ENCODE data around the gene HMCES. TPM values are rescaled to one million over a fixed set of nuclear protein-coding genes. Genes with fewer than 3 reads are reported as not detected.
"Not testable (repeated sequence)": the region's sequence is repeated elsewhere in the genome, so short reads cannot be mapped to it uniquely, and the experiment has no call there.

HMCES gene
- total RNA-seq, 1 donor = 29.4 TPM

- H3K4me3 ChIP-seq (ENCODE audit: low read depth, low read length) = no peak overlapping the region
- DNase-seq (ENCODE audit: low read depth) = no peak
- TF ChIP-seq CTCF (IDR thresholded peaks at IDR 0.05; ENCODE audit: insufficient read depth, low read depth, low read length) = no peak
These were observed 21.1 kb upstream of the HMCES start for GRCh38 chr3:129257609-129258008.

- no peak for TF ChIP-seq CTCF (IDR thresholded peaks at IDR 0.05; ENCODE audit: insufficient read depth, low read depth, low read length)
- no peak overlapping the region for H3K4me3 ChIP-seq (ENCODE audit: low read depth, low read length)
- no peak for DNase-seq (ENCODE audit: low read depth)
These were observed 18.8 kb upstream of the HMCES start for GRCh38 chr3:129259612-129260477.

- TF ChIP-seq CTCF (IDR thresholded peaks at IDR 0.05; ENCODE audit: insufficient read depth, low read depth, low read length) = no peak
- no peak for DNase-seq (ENCODE audit: low read depth)
- no peak overlapping the region for H3K4me3 ChIP-seq (ENCODE audit: low read depth, low read length)
These were observed 18.1 kb upstream of the HMCES start for GRCh38 chr3:129260606-129261005.

- no peak overlapping the region for H3K4me3 ChIP-seq (ENCODE audit: low read depth, low read length)
- no peak for TF ChIP-seq CTCF (IDR thresholded peaks at IDR 0.05; ENCODE audit: insufficient read depth, low read depth, low read length)
- DNase-seq (ENCODE audit: low read depth) = no peak
These were observed 16.8 kb upstream of the HMCES start for GRCh38 chr3:129261894-129262293.

- no peak overlapping the region for H3K4me3 ChIP-seq (ENCODE audit: low read depth, low read length)
- TF ChIP-seq CTCF (IDR thresholded peaks at IDR 0.05; ENCODE audit: insufficient read depth, low read depth, low read length) = no peak
- DNase-seq (ENCODE audit: low read depth) = no peak
These were observed 15.3 kb upstream of the HMCES start for GRCh38 chr3:129263161-129263910.

- H3K4me3 ChIP-seq (ENCODE audit: low read depth, low read length); DNase-seq (ENCODE audit: low read depth): not testable (repeated sequence)
These were observed 13.7 kb upstream of the HMCES start for GRCh38 chr3:129264994-129265393.

GRCh38 chr3:129266651-129267050, 12.0 kb upstream of the HMCES start:
- no peak for TF ChIP-seq CTCF (IDR thresholded peaks at IDR 0.05; ENCODE audit: insufficient read depth, low read depth, low read length)
- H3K4me3 ChIP-seq (ENCODE audit: low read depth, low read length) = no peak overlapping the region
- DNase-seq (ENCODE audit: low read depth) = no peak
